ENCODE measurements around the gene NSD1.

GRCh38 chr5:177222269-177222668, 88.7 kb downstream of the NSD1 start:
- no peak for TF ChIP-seq CTCF (IDR thresholded peaks at IDR 0.05; ENCODE audit: low read depth, low read length, poor library complexity, severe bottlenecking)
- TF ChIP-seq EZH2phosphoT487 (IDR thresholded peaks at IDR 0.05; ENCODE audit: borderline replicate concordance, low read length) = no peak

Measured in DOHH2 (cell line).